H1 (cell line): ENCODE measurements around the gene SORCS3. TPM values are rescaled to one million over a fixed set of nuclear protein-coding genes. Genes with fewer than 3 reads are reported as not detected.

Source experiments
- CTCF ChIA-PET: fragments of 300-600 bp; sonication (Branson Sonifier 250); formaldehyde crosslinking; loops from one replicate; lab custom pipeline; 2021; ENCODE audit not compliant: partially characterized antibody; lab: Charles Lee
- POLR2A ChIA-PET: fragments of 300-600 bp; sonication (Branson Sonifier 250); formaldehyde crosslinking; loops from one replicate; lab custom pipeline; 2021; ENCODE audit warnings: inconsistent platforms; ENCODE audit not compliant: partially characterized antibody; lab: Charles Lee
- DNase-seq, 2 experiments: peaks; one replicate each; pipeline versions ENCODE4 v3.0.0 to v3.0.0-alpha.2; 2010 to 2022; ENCODE audit warnings: low spot score in 2 of 2, low read depth in 1 of 2, mixed read lengths in 1 of 2
- FAIRE-seq: peaks from 2 replicates; lab custom pipeline; 2011; peaks lifted over from hg19 to GRCh38; lab: Jason Lieb, UNC
- H2AFZ ChIP-seq: 2 replicates; pipeline ENCODE4 v1.8.1; 2012; ENCODE audit warnings: low read length, inconsistent platforms
- H2AK5ac ChIP-seq: 2 replicates; pipeline ENCODE4 v1.6.1; 2013; ENCODE audit warnings: low read depth, low read length
- H2BK120ac ChIP-seq: replicated peaks from 2 replicates; pipeline ENCODE3; 2013; ENCODE audit warnings: low read depth, low read length, inconsistent platforms
- H2BK12ac ChIP-seq: 2 replicates; pipeline ENCODE4 v1.6.1; 2013; ENCODE audit warnings: low read depth, low read length
- H2BK15ac ChIP-seq: 2 replicates; pipeline ENCODE4 v1.6.1; 2013; ENCODE audit warnings: low read length
- H2BK20ac ChIP-seq: 2 replicates; pipeline ENCODE4 v1.6.1; 2013; ENCODE audit warnings: low read length
- H2BK5ac ChIP-seq: 2 replicates; pipeline ENCODE4 v1.6.1; 2013; ENCODE audit warnings: low read depth, low read length
- H3K14ac ChIP-seq: 2 replicates; pipeline ENCODE4 v1.6.1; 2013; ENCODE audit warnings: inconsistent platforms; ENCODE audit not compliant: insufficient read length
- H3K18ac ChIP-seq: 2 replicates; pipeline ENCODE4 v1.6.1; 2013; ENCODE audit warnings: low read length; ENCODE audit errors: extremely low read depth
- H3K23ac ChIP-seq: 2 replicates; pipeline ENCODE4 v1.6.1; 2013; ENCODE audit warnings: inconsistent platforms; ENCODE audit not compliant: insufficient read length
- H3K23me2 ChIP-seq: 2 replicates; pipeline ENCODE4 v1.6.1; 2013; ENCODE audit warnings: low read depth, low read length
- H3K27ac ChIP-seq: 2 replicates; pipeline ENCODE4 v1.6.1; 2011; ENCODE audit warnings: low read depth, low read length, inconsistent platforms
- H3K27me3 ChIP-seq, 4 experiments: replicated peaks in 1 of 4; 1 replicate in 1 of 4; 2 replicates in 3 of 4; pipeline versions ENCODE4 v1.6.1 to v1.8.1; 2011 to 2013; ENCODE audit warnings: low read length in 3 of 4, mild to moderate bottlenecking in 3 of 4, inconsistent platforms in 2 of 4, mixed read lengths in 2 of 4, moderate library complexity in 1 of 4; ENCODE audit not compliant: control insufficient read depth in 3 of 4, insufficient read depth in 3 of 4; ENCODE audit errors: extremely low read depth in 1 of 4
- H3K36me3 ChIP-seq, 4 experiments: 2 replicates each; pipeline versions ENCODE4 v1.6.1 to v1.8.1; 2011 to 2013; ENCODE audit warnings: mild to moderate bottlenecking in 4 of 4, low read length in 3 of 4, moderate library complexity in 2 of 4, control low read depth in 1 of 4, inconsistent platforms in 1 of 4; ENCODE audit not compliant: insufficient read depth in 4 of 4, control insufficient read depth in 2 of 4
- H3K4ac ChIP-seq: replicated peaks from 2 replicates; pipeline ENCODE3; 2013; ENCODE audit warnings: low read length, low read depth, mixed read lengths, inconsistent platforms; ENCODE audit not compliant: insufficient read length
- H3K4me1 ChIP-seq, 4 experiments: replicated peaks in 1 of 4; 1 replicate in 1 of 4; 2 replicates in 3 of 4; pipeline versions ENCODE4 v1.6.1 to v1.8.1; 2011 to 2013; ENCODE audit warnings: low read length in 3 of 4, inconsistent platforms in 2 of 4, mixed read lengths in 1 of 4; ENCODE audit not compliant: insufficient read depth in 4 of 4, control insufficient read depth in 3 of 4
- H3K4me2 ChIP-seq, 2 experiments: 2 replicates each; pipeline versions ENCODE4 v1.6.1 to v1.8.1; 2011 to 2013; ENCODE audit warnings: low read depth in 2 of 2, low read length in 2 of 2, control low read depth in 1 of 2, inconsistent platforms in 1 of 2, mild to moderate bottlenecking in 1 of 2; ENCODE audit not compliant: insufficient read depth in 1 of 2
- H3K4me3 ChIP-seq, 4 experiments: fragments of 200-600, 300-600 bp in 1 of 4; sonication (generic), shearing (Covaris generic), sonication (Bioruptor Twin) in 1 of 4; 2 replicates each; pipeline versions ENCODE4 v1.5.1 to v1.8.1; 2011 to 2016; ENCODE audit warnings: low read length in 4 of 4, low read depth in 3 of 4, control low read depth in 2 of 4, inconsistent platforms in 2 of 4, mild to moderate bottlenecking in 2 of 4, mixed read lengths in 1 of 4, moderate library complexity in 1 of 4; ENCODE audit not compliant: insufficient read depth in 2 of 4; ENCODE audit errors: extremely low read depth in 1 of 4
- H3K56ac ChIP-seq: replicated peaks from 2 replicates; pipeline ENCODE3; 2013; ENCODE audit warnings: low read depth, mild to moderate bottlenecking, mixed read lengths, low read length, inconsistent platforms; ENCODE audit not compliant: insufficient read length
- H3K79me1 ChIP-seq: 2 replicates; pipeline ENCODE4 v1.6.1; 2013; ENCODE audit warnings: low read depth, low read length, control low read depth
- H3K79me2 ChIP-seq, 2 experiments: 2 replicates each; pipeline versions ENCODE4 v1.6.1 to v1.8.1; 2012 to 2013; ENCODE audit warnings: low read length in 2 of 2, mild to moderate bottlenecking in 2 of 2, inconsistent platforms in 1 of 2; ENCODE audit not compliant: insufficient read depth in 2 of 2, control insufficient read depth in 1 of 2
- H3K9ac ChIP-seq, 4 experiments: replicated peaks in 1 of 4; 1 replicate in 1 of 4; 2 replicates in 3 of 4; pipeline versions ENCODE4 v1.6.1 to v1.8.1; 2011 to 2013; ENCODE audit warnings: low read depth in 3 of 4, low read length in 3 of 4, control low read depth in 2 of 4, mild to moderate bottlenecking in 2 of 4, moderate library complexity in 2 of 4, inconsistent platforms in 1 of 4; ENCODE audit errors: extremely low read depth in 1 of 4
- H3K9me3 ChIP-seq, 2 experiments: 2 replicates each; pipeline versions ENCODE4 v1.6.1 to v1.8.1; 2012 to 2013; ENCODE audit warnings: mild to moderate bottlenecking in 2 of 2, moderate library complexity in 2 of 2, control low read depth in 1 of 2, inconsistent platforms in 1 of 2, low read depth in 1 of 2, low read length in 1 of 2, mixed read lengths in 1 of 2; ENCODE audit not compliant: insufficient read depth in 2 of 2
- H4K20me1 ChIP-seq, 2 experiments: replicated peaks in 1 of 2; 2 replicates each; pipeline versions ENCODE3 to v1.8.1; 2011 to 2013; ENCODE audit warnings: inconsistent platforms in 2 of 2, low read length in 2 of 2, mild to moderate bottlenecking in 1 of 2; ENCODE audit not compliant: insufficient read depth in 2 of 2, control insufficient read depth in 1 of 2
- H4K5ac ChIP-seq: 2 replicates; pipeline ENCODE4 v1.6.1; 2013; ENCODE audit warnings: low read length, low read depth, mixed read lengths, inconsistent platforms; ENCODE audit not compliant: insufficient read length
- H4K8ac ChIP-seq: 2 replicates; pipeline ENCODE4 v1.8.0; 2013; ENCODE audit warnings: mild to moderate bottlenecking, moderate library complexity, low read length, inconsistent platforms; ENCODE audit not compliant: insufficient read depth; ENCODE audit errors: extremely low read depth
- H4K91ac ChIP-seq: replicated peaks from 2 replicates; pipeline ENCODE3; 2013; ENCODE audit warnings: low read length, mixed read lengths, inconsistent platforms; ENCODE audit not compliant: insufficient read length
- CBX8 ChIP-seq: fragments of 300-800, 300-1000 bp; sonication (generic); IDR thresholded peaks from 2 replicates; pipeline ENCODE4 v1.7.1; 2016; ENCODE audit warnings: low read depth, low read length, borderline replicate concordance
- JUN ChIP-seq: IDR thresholded peaks from 2 replicates; pipeline ENCODE4 v1.6.1; 2011; ENCODE audit warnings: low read depth, mild to moderate bottlenecking, improper control_type of control experiment, low read length
- NRF1 ChIP-seq: IDR thresholded peaks from 2 replicates; pipeline ENCODE4 v1.6.1; 2011; ENCODE audit warnings: mild to moderate bottlenecking, low read depth, low read length, improper control_type of control experiment
- PHF8 ChIP-seq: fragments of 200-600 bp; sonication (generic); conservative IDR thresholded peaks from 2 replicates; pipeline ENCODE4 v1.7.1; 2012; ENCODE audit warnings: low read depth, mild to moderate bottlenecking, inconsistent platforms, low read length, moderate library complexity
- POLR2A ChIP-seq, 2 experiments: IDR thresholded peaks; 1 replicate in 1 of 2; 2 replicates in 1 of 2; pipeline ENCODE4 v1.6.1; 2011; ENCODE audit warnings: low read depth in 2 of 2, low read length in 2 of 2, mild to moderate bottlenecking in 2 of 2; ENCODE audit errors: control extremely low read depth in 1 of 2
- RNF2 ChIP-seq: fragments of 200-900, 300-1000 bp; sonication (generic); IDR thresholded peaks from 2 replicates; pipeline ENCODE4 v1.7.1; 2016; ENCODE audit warnings: borderline replicate concordance, low read depth, mild to moderate bottlenecking, antibody characterized with exemption, low read length; ENCODE audit not compliant: poor library complexity, severe bottlenecking; ENCODE audit errors: missing control alignments
- SIN3A ChIP-seq, 2 experiments: IDR thresholded peaks in 1 of 2; conservative IDR thresholded peaks in 1 of 2; 2 replicates each; pipeline ENCODE4 v1.6.1; 2011 to 2012; ENCODE audit warnings: low read length in 2 of 2, improper control_type of control experiment in 1 of 2, low read depth in 1 of 2, mild to moderate bottlenecking in 1 of 2
- SIRT6 ChIP-seq: IDR thresholded peaks from one replicate; pipeline ENCODE4 v1.7.1; 2012; ENCODE audit warnings: low read length, inconsistent platforms
- SP2 ChIP-seq: IDR thresholded peaks from 2 replicates; pipeline ENCODE4 v1.6.1; 2012; ENCODE audit warnings: mild to moderate bottlenecking, low read length, inconsistent platforms
- WGBS, 2 experiments: shearing (Covaris generic) in 1 of 2; methylation state at CpG; one replicate each; pipeline versions ENCODE4 v1.1.6 to v1.1.7; 2013 to 2015; ENCODE audit warnings: low lambda C conversion rate in 2 of 2, mixed read lengths in 2 of 2, inconsistent platforms in 1 of 2, low coverage in 1 of 2, missing lambda C conversion rate in 1 of 2; ENCODE audit not compliant: insufficient replicate concordance in 2 of 2, insufficient coverage in 1 of 2, insufficient read length in 1 of 2; ENCODE audit errors: extremely low coverage in 1 of 2, missing lambda C conversion rate in 1 of 2; 5-methylcytosine and 5-hydroxymethylcytosine counted together
- polyA plus RNA-seq, 7 experiments: library from polyadenylated mRNA; depleted of rRNA in 3 of 7; stranded (reverse) in 5 of 7; unstranded in 2 of 7; fragments of >200 nt in 5 of 7; fragments of 200-250 nt in 2 of 7; gene quantifications; 1 replicate in 5 of 7; 2 replicates in 1 of 7; 4 replicates in 1 of 7; pipeline versions ENCODE4 v1.2.1 to v1.2.3, GENCODE V29; 2011 to 2013; ENCODE audit warnings: missing spikeins in 2 of 7, mixed read lengths in 2 of 7
- total RNA-seq: library from RNA; stranded (reverse); fragmentation: NEBNext Ultra II Directional; extraction: Animal tissue kit (Norgen Biotek cat#: 25700); gene quantifications from 2 replicates; pipeline ENCODE4 v1.2.1, GENCODE V29; 2021
- TF ChIP-seq, protein P1 (sequence below): IDR thresholded peaks from 2 replicates; pipeline ENCODE4 v1.6.1; 2011; ENCODE audit warnings: low read depth, mild to moderate bottlenecking, low read length; ENCODE audit not compliant: insufficient read depth
- TF ChIP-seq, protein P2 (sequence below), 3 experiments: IDR thresholded peaks; 1 replicate in 2 of 3; 2 replicates in 1 of 3; pipeline versions ENCODE4 v1.5.1 to v1.6.1; 2011; ENCODE audit warnings: low read length in 3 of 3, mild to moderate bottlenecking in 3 of 3, inconsistent platforms in 2 of 3, low read depth in 1 of 3, moderate library complexity in 1 of 3; ENCODE audit not compliant: insufficient read depth in 1 of 3; ENCODE audit errors: control extremely low read depth in 1 of 3

Gene SORCS3
- total and polyA plus RNA-seq, 2 of the 8 experiments (the other 6 are each of a cell fraction or from before 2014, with no cell fraction given): 0.26 to 0.88 TPM

DNA sequence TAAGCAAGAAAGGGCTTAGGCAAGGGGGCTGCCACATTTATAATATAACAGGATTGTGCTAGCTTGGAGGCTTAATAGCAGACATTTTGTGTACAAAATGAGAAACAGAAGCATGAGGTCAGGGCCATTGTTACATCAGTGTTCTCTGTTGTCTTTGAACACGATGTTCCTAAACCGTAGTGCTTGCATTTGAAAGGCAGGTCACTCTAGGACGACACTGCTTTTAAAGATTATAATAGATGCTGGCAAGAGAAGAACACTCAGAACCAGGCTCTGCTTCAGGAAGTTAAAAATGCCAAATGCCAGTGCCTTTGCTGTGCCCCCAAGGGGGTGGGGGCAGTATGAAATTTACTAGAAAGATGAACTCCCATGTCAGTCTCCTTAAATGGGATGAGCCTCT is 91.1 kb downstream of the SORCS3 start:
- POLR2A ChIA-PET: no interaction called here
- H3K23me2 ChIP-seq: no peaks in the 10 kb centered on the region
- no peak overlapping the region for H3K4me2 ChIP-seq
- H3K23ac ChIP-seq: no peak overlapping the region
- H2AK5ac ChIP-seq: no peak overlapping the region
- FAIRE-seq: no peak
- H4K91ac ChIP-seq: no peak overlapping the region
- H2BK5ac ChIP-seq: no peak overlapping the region
- no peak overlapping the region for H2BK120ac ChIP-seq
- H3K79me2 ChIP-seq: no peaks in the 10 kb centered on the region
- H3K4me1 ChIP-seq: peaks cover 0 to 15% (median 11%) of the 10 kb centered on the region in 4 experiments; a peak in 4 of 7 replicates
- H4K8ac ChIP-seq: no peak overlapping the region
- no peak overlapping the region for H3K56ac ChIP-seq
- H2BK12ac ChIP-seq: no peak overlapping the region
- H3K4me3 ChIP-seq: no peak overlapping the region
- H3K79me1 ChIP-seq: no peaks in the 10 kb centered on the region
- no peak overlapping the region for H3K27ac ChIP-seq
- H3K14ac ChIP-seq: no peak overlapping the region
- H3K9me3 ChIP-seq: no peaks in the 10 kb centered on the region
- H2BK20ac ChIP-seq: no peak overlapping the region
- H3K9ac ChIP-seq: no peak overlapping the region
- CTCF ChIA-PET: interaction anchor here (1.6 kb wide), 1 partner anchor 25 kb away, joined by 4 read pairs; no protein-coding TSS in a partner anchor
- no peak overlapping the region for H2BK15ac ChIP-seq
- no peaks in the 10 kb centered on the region; a peak in 1 of 7 replicates for H3K27me3 ChIP-seq
- 87% methylated on average over 3 of the region's 3 CpGs; no CpG with 5 or more reads in 1 of the 2 experiments for WGBS, 2 experiments
- H3K4ac ChIP-seq: no peak overlapping the region
- DNase-seq: no peak
- H4K20me1 ChIP-seq: no peaks in the 10 kb centered on the region
- H4K5ac ChIP-seq: no peak overlapping the region
- H3K18ac ChIP-seq: no peak overlapping the region
- no peak overlapping the region for H2AFZ ChIP-seq
- no peaks in the 10 kb centered on the region for H3K36me3 ChIP-seq
- TF ChIP-seq CBX8: no peak
- TF ChIP-seq SIRT6: no peak
- no peak for TF ChIP-seq RNF2
- TF ChIP-seq, protein P1, sequence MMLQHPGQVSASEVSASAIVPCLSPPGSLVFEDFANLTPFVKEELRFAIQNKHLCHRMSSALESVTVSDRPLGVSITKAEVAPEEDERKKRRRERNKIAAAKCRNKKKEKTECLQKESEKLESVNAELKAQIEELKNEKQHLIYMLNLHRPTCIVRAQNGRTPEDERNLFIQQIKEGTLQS: no peak
- TF ChIP-seq, protein P2, sequence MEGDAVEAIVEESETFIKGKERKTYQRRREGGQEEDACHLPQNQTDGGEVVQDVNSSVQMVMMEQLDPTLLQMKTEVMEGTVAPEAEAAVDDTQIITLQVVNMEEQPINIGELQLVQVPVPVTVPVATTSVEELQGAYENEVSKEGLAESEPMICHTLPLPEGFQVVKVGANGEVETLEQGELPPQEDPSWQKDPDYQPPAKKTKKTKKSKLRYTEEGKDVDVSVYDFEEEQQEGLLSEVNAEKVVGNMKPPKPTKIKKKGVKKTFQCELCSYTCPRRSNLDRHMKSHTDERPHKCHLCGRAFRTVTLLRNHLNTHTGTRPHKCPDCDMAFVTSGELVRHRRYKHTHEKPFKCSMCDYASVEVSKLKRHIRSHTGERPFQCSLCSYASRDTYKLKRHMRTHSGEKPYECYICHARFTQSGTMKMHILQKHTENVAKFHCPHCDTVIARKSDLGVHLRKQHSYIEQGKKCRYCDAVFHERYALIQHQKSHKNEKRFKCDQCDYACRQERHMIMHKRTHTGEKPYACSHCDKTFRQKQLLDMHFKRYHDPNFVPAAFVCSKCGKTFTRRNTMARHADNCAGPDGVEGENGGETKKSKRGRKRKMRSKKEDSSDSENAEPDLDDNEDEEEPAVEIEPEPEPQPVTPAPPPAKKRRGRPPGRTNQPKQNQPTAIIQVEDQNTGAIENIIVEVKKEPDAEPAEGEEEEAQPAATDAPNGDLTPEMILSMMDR (IDR thresholded peaks at IDR 0.05; ENCODE audit: control extremely low read depth in 1 of 3, insufficient read depth in 1 of 3, low read depth in 1 of 3, low read length in 3 of 3): no peak
- TF ChIP-seq PHF8: no peak
- no peak for TF ChIP-seq SP2
- TF ChIP-seq POLR2A (IDR thresholded peaks at IDR 0.05; ENCODE audit: control extremely low read depth in 1 of 2, low read depth in 2 of 2, low read length in 2 of 2): no peak
- no peak for TF ChIP-seq NRF1
- no peak for TF ChIP-seq JUN
- no peak for TF ChIP-seq SIN3A (conservative IDR thresholded peaks at IDR 0.05 in 1 of 2, IDR thresholded peaks at IDR 0.05 in 1 of 2; ENCODE audit: low read depth in 1 of 2, low read length in 2 of 2)
